ENCODE results near the gene TEAD1.

Gene TEAD1

GRCh38 chr11:12687216-12687623, 13.0 kb downstream of the TEAD1 start:
- Mint-ChIP-seq H3K36me3 (ENCODE audit: low read depth) (no peaks in the 10 kb centered on the region), H3K9me3 (peaks cover 4% of the 10 kb centered on the region), H3K27ac (no peak overlapping the region), H3K27me3 (peaks cover 92% of the 10 kb centered on the region), H3K4me3 (no peak overlapping the region), H3K4me1 (ENCODE audit: low read depth) (no peaks in the 10 kb centered on the region)

DNA sequence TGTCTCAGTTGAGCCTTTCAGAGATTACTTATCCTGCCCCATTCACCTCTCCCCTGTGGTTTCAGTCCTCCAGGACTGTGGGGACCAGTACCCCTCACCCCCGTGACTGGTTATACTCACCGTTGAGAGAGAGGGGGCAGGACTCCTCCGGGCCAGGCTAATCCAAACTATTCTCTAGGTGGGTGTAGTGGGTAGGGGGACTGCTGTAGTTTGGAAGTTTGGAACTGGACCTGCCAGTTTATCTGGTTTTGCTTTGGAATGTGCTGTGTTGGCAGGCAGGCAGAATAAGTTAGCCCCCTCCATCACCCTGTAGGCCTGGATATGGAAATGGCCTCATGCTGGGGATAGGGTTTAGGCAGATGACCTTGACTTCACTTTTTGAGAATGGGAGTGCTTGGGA, 13.5 kb downstream of the TEAD1 start:
- no peaks in the 10 kb centered on the region for H3K36me3 Mint-ChIP-seq (ENCODE audit: low read depth)
- H3K27me3 Mint-ChIP-seq, result peaks cover 90% of the 10 kb centered on the region
- H3K4me3 Mint-ChIP-seq, result no peak overlapping the region
- H3K4me1 Mint-ChIP-seq (ENCODE audit: low read depth), result no peaks in the 10 kb centered on the region
- no peak overlapping the region for H3K27ac Mint-ChIP-seq
- H3K9me3 Mint-ChIP-seq, result peaks cover 4% of the 10 kb centered on the region

DNA sequence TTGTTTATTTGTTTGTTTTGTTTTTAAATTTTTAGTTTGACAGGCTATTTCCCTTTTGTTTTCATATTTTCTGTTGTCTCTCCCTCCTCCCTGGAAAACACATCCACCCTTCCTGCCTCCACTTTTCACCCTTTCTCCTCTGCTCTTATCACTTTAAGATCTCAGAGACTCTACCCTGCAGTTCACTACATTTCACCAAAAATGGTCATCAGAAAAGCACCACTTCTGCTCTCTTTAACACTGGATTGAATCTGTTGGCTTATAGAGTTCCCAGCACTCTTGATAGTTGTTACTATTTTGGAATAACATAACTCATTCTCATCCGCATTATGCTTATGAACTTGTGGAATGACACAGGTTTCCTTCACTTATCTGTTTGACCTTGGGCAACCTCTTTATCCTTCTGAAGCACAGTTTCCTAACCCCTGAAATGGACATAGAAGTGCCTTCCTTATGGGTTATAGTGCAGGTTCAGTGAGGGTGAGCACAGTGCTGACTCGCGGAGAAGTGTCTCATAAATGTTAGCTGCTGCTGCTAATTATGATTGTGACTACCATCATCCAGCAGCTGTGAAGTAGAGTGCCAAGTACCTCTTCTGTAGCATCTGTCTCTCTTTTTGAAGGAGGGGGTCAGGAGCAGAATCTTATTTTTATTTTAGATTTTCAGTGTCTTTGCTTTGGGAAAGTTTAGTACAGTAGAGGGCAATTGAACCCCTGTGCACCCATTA, 15.0 kb downstream of the TEAD1 start:
- H3K27ac Mint-ChIP-seq, result no peak overlapping the region
- no peaks in the 10 kb centered on the region for H3K36me3 Mint-ChIP-seq (ENCODE audit: low read depth)
- peaks cover 4% of the 10 kb centered on the region for H3K9me3 Mint-ChIP-seq
- H3K27me3 Mint-ChIP-seq, result peaks cover 90% of the 10 kb centered on the region
- H3K4me3 Mint-ChIP-seq, result no peak overlapping the region
- peaks cover 8% of the 10 kb centered on the region for H3K4me1 Mint-ChIP-seq (ENCODE audit: low read depth)

- Mint-ChIP-seq H3K4me1 (ENCODE audit: low read depth) (peaks cover 8% of the 10 kb centered on the region), H3K9me3 (peaks cover 4% of the 10 kb centered on the region), H3K4me3 (no peak overlapping the region), H3K27me3 (peaks cover 88% of the 10 kb centered on the region), H3K27ac (no peak overlapping the region), H3K36me3 (ENCODE audit: low read depth) (no peaks in the 10 kb centered on the region)
Observed at GRCh38 chr11:12690663-12691062, 16.4 kb downstream of the TEAD1 start.

DNA sequence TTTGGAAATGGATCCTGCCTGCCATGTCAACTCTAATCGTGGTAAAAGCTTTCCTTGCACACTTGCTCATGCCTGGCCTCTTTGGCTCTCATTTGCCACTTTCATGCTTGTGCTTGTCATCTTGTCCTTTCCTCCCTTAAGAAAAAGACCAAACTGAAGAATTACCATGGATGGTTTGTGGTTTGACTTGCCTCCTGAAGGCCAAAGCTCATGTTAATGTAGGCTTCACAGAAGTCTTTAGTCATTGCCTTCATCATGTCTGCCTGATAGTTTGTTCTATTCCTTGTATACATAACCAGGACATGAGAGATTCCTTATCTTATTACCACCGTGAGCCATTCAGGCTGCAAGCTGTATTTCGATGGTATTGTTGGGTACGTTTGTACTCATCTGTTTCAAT, 17.3 kb downstream of the TEAD1 start:
- H3K27me3 Mint-ChIP-seq, result peaks cover 88% of the 10 kb centered on the region
- H3K9me3 Mint-ChIP-seq, result peaks cover 4% of the 10 kb centered on the region
- peaks cover 8% of the 10 kb centered on the region for H3K4me1 Mint-ChIP-seq (ENCODE audit: low read depth)
- H3K4me3 Mint-ChIP-seq, result no peak overlapping the region
- no peaks in the 10 kb centered on the region for H3K36me3 Mint-ChIP-seq (ENCODE audit: low read depth)
- H3K27ac Mint-ChIP-seq, result no peak overlapping the region

DNA sequence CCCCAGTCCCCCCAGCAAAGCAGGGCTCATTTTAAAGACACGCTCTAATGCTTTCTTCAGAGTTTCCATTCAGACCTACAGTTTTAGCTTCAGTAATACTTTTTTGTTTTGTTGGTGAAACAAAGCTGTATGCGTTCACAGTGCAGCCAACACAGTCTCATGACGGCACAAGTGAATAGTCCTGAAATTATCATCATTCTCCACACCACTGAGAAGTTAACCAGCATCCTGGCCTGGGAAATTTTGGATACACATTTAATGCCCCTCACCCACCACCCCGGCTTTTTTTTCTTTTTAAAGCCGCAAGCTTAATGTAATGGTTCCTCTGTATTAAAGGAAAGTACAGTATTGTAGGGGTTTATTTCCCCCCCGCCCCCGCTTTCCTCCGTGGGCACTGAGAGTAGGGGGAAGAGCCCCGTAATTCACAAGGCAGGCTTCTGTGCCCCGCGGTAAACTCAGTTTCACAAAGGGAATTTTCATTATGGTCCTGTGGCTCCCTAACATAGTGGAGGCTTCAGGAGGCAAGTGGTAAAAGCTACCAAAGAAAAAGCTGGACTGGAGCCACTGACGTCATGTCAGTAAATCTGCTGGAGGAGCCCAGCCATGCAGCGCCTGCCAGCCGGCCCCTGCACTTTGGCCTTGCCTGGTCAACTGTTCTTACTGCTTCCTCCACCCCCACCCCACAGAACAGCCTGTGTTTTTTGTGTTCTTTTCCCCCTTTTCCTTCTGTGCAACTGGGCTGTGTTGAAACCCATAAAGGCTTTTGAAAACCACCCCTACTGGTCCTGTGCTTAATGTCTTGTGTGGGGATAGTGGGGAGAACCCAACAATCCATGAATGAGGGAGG, 18.2 kb downstream of the TEAD1 start:
- H3K9me3 Mint-ChIP-seq, result peaks cover 4% of the 10 kb centered on the region
- peaks cover 88% of the 10 kb centered on the region for H3K27me3 Mint-ChIP-seq
- peaks cover 8% of the 10 kb centered on the region for H3K4me1 Mint-ChIP-seq (ENCODE audit: low read depth)

DNA sequence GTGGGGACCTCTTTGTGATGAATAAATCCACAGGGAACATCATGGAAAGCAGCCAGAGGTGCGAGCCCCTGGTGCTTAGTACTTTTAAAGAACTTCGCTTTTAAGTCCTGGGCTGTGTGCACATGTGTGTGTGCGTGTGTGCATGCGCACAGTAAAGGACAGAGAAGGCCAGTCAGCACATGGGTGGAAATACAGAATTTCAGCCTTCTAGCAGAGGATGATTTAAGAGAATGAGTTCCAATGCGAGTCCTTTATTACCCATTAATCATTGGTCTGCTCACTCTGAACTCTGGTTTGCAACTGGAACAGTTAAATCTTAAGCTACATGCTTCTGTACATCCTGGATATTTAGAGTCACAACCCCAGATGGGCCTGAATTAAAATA, 18.9 kb downstream of the TEAD1 start:
- H3K4me1 Mint-ChIP-seq (ENCODE audit: low read depth), result peaks cover 8% of the 10 kb centered on the region
- H3K27ac Mint-ChIP-seq, result no peak overlapping the region
- H3K27me3 Mint-ChIP-seq, result peaks cover 87% of the 10 kb centered on the region
- no peak overlapping the region for H3K4me3 Mint-ChIP-seq
- H3K9me3 Mint-ChIP-seq, result peaks cover 4% of the 10 kb centered on the region
- no peaks in the 10 kb centered on the region for H3K36me3 Mint-ChIP-seq (ENCODE audit: low read depth)

More for the DNA sequence above, 18.2 kb downstream of the TEAD1 start:
- Mint-ChIP-seq H3K4me3 (no peak overlapping the region), H3K36me3 (ENCODE audit: low read depth) (no peaks in the 10 kb centered on the region), H3K27ac (no peak overlapping the region)

- H3K36me3 Mint-ChIP-seq (ENCODE audit: low read depth), result no peaks in the 10 kb centered on the region
- H3K4me1 Mint-ChIP-seq (ENCODE audit: low read depth), result peaks cover 8% of the 10 kb centered on the region
- no peak overlapping the region for H3K27ac Mint-ChIP-seq
- H3K27me3 Mint-ChIP-seq, result peaks cover 84% of the 10 kb centered on the region
- peaks cover 4% of the 10 kb centered on the region for H3K9me3 Mint-ChIP-seq
- no peak overlapping the region for H3K4me3 Mint-ChIP-seq
Observed at GRCh38 chr11:12693479-12694182, 19.4 kb downstream of the TEAD1 start.

- Mint-ChIP-seq H3K36me3 (ENCODE audit: low read depth) (no peaks in the 10 kb centered on the region), H3K4me3 (no peak overlapping the region), H3K9me3 (peaks cover under 1% of the 10 kb centered on the region), H3K4me1 (ENCODE audit: low read depth) (peaks cover 8% of the 10 kb centered on the region), H3K27me3 (peaks cover 79% of the 10 kb centered on the region), H3K27ac (no peak overlapping the region)
Observed at GRCh38 chr11:12694183-12694531, 19.9 kb downstream of the TEAD1 start.

DNA sequence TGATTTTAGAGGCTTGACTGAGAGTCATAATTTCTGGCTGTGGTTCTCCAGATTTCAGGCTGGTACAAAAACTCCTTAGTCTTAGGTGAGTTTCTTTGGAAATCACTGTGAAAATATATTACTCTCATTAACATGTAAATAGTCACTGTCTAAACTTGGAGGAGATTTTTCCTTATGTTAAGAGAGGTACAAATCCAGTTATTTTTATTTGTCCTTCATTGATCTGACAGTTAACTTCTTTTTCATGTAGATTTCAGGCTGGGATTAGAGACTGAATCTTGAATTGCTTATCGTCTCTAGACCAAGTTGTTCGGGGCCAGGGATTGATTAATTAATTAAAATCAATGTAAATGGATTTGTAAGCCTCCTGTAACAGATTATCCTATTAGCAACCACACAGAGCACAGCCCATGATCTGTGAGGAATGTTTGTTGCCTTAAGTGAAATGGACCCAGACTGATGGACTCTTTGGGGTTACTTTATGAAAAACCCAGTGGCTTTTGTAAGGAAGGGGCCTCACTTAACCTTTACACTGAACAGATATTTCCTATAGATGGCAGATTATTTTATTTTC, 21.1 kb downstream of the TEAD1 start:
- no peak overlapping the region for H3K27ac Mint-ChIP-seq
- no peaks in the 10 kb centered on the region for H3K36me3 Mint-ChIP-seq (ENCODE audit: low read depth)
- no peak overlapping the region for H3K4me3 Mint-ChIP-seq
- H3K4me1 Mint-ChIP-seq (ENCODE audit: low read depth), result peaks cover 8% of the 10 kb centered on the region
- H3K9me3 Mint-ChIP-seq, result no peaks in the 10 kb centered on the region
- peaks cover 82% of the 10 kb centered on the region for H3K27me3 Mint-ChIP-seq

DNA sequence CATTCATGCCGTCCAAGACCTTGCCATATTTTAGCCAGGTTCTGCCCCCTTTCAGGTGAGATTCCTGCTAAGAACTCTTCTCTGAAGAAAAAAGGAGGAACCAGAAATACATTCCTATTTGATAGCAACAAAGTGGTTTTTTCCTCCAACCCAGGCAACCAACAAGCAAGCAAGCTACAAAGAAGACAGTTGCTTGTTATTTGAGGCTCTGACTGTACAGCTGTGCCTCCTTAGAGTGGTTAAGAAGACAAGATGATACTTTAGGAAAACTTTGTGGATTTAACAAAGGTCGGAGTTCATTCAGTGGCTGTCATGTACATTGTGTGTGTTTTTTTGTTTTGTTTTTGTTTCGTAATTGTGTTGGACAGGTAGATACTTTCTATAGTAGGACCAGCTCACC, 21.7 kb downstream of the TEAD1 start:
- H3K36me3 Mint-ChIP-seq (ENCODE audit: low read depth), result no peaks in the 10 kb centered on the region
- H3K27me3 Mint-ChIP-seq, result peaks cover 80% of the 10 kb centered on the region
- no peak overlapping the region for H3K27ac Mint-ChIP-seq
- peaks cover 8% of the 10 kb centered on the region for H3K4me1 Mint-ChIP-seq (ENCODE audit: low read depth)
- H3K4me3 Mint-ChIP-seq, result no peak overlapping the region
- H3K9me3 Mint-ChIP-seq, result no peaks in the 10 kb centered on the region

DNA sequence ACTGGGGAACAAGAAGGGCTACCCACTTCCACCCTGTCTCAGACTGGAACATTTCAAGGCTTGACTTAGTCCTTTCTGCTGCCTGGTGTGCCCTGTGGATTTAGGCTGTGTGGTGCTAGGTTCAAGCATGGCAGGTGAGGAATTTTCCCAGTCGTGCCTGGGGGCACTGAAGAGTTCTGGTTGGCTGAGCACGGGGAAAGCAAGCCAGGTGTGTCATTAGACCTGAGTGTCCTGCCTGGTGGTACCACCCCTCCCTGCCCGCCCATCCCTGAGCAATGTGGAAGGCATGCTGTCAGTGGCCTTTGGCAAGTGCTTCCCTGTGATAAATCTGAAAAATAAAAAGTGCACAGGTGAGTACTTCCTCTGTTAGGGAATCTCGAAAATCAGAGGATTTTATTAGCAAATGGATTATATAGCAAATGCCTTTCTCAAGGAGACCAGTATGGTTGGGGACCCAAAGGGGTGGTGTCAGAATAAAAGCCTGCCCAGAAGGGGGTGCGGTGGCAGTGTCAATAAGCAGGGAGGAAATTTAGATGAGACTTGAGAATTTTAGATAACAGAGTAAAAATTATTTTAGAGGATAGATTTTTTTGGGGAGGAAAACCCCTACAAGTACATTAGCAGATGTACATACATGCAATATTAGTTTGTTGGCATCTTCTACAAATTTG, 22.8 kb downstream of the TEAD1 start:
- Mint-ChIP-seq H3K36me3 (ENCODE audit: low read depth) (no peaks in the 10 kb centered on the region), H3K4me1 (ENCODE audit: low read depth) (peaks cover 8% of the 10 kb centered on the region), H3K9me3 (no peaks in the 10 kb centered on the region), H3K27me3 (peaks cover 79% of the 10 kb centered on the region), H3K27ac (no peak overlapping the region), H3K4me3 (no peak overlapping the region)

GRCh38 chr11:12698048-12698447, 23.8 kb downstream of the TEAD1 start:
- Mint-ChIP-seq H3K27me3 (peaks cover 78% of the 10 kb centered on the region), H3K4me1 (ENCODE audit: low read depth) (peaks cover 8% of the 10 kb centered on the region), H3K27ac (no peak overlapping the region), H3K4me3 (no peak overlapping the region), H3K36me3 (ENCODE audit: low read depth) (no peaks in the 10 kb centered on the region), H3K9me3 (no peaks in the 10 kb centered on the region)

DNA sequence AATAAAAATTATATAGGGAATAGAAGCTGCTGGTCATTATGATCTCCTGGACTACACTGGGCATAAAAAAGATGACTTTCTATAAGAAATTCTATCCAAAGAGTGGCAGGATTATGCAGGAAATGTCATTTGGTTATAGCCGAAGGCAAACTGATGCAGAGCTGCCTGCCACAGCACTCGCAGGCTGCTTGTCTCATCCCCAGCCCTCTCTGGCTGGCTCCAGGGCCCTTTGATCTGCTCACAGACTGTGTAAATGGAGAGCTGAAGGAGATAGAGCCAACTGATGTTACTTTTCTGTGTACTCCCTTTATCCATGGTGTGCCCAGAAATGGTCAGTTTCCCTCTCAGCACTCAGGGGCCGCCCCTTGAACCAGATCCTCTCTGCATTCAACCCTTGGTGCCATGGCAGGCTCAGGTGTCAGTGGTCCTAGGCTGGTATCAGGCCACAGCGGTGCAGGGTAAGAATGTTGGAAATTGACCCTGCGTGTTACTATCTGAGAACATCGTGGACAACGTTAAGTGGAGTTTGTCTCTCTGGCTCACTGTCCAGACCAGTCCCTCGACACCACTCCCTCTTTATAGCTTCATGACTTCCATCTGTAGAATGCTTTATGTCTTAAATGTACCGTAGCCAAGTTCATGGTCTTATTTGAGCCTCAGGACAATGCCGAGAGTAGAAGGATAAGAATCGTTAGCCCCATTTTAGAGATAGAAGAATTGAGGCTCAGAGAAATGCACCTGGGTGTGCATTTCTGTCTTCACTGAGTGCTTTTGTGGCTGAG, 27.8 kb downstream of the TEAD1 start:
- peaks cover 52% of the 10 kb centered on the region for H3K27me3 Mint-ChIP-seq
- H3K4me3 Mint-ChIP-seq, result no peak overlapping the region
- no peaks in the 10 kb centered on the region for H3K4me1 Mint-ChIP-seq (ENCODE audit: low read depth)
- H3K27ac Mint-ChIP-seq, result no peak overlapping the region
- no peaks in the 10 kb centered on the region for H3K36me3 Mint-ChIP-seq (ENCODE audit: low read depth)
- no peaks in the 10 kb centered on the region for H3K9me3 Mint-ChIP-seq
